HG02973 (cell line): ENCODE results near the gene CLIC5.
A peak's percentile ranks its signal among the peaks of the same experiment; 100 is the strongest.

ENCODE experiments used
- ATAC-seq: cut with Tn5 transposase; IDR thresholded peaks from one replicate; pipeline ENCODE4 v1.9.1; 2021; ENCODE audit warnings: moderate library complexity; ENCODE audit not compliant: unreplicated experiment

CLIC5 gene

GRCh38 chr6:46036911-46037310, 21.3 kb upstream of the CLIC5 start:
- no peak for ATAC-seq

DNA sequence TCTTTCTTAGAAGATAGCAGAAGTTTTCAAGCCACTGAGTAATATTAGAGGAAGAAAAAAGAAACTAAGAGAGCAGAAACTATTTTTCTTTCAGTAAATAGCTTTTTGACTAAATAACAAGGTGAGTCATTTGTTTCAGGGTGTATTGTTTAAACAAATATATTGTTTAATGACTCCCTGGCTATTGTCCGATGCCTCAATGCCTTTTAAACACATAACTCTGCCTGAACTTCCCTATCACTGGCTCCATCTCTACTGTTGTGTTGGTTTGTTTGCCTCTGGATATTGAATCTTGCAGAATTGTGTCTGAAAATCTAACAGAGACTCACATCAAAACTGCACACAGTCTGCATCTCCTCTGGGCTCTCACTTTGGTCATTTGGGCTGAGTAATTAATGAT, 19.6 kb upstream of the CLIC5 start:
- ATAC-seq: no peak

DNA sequence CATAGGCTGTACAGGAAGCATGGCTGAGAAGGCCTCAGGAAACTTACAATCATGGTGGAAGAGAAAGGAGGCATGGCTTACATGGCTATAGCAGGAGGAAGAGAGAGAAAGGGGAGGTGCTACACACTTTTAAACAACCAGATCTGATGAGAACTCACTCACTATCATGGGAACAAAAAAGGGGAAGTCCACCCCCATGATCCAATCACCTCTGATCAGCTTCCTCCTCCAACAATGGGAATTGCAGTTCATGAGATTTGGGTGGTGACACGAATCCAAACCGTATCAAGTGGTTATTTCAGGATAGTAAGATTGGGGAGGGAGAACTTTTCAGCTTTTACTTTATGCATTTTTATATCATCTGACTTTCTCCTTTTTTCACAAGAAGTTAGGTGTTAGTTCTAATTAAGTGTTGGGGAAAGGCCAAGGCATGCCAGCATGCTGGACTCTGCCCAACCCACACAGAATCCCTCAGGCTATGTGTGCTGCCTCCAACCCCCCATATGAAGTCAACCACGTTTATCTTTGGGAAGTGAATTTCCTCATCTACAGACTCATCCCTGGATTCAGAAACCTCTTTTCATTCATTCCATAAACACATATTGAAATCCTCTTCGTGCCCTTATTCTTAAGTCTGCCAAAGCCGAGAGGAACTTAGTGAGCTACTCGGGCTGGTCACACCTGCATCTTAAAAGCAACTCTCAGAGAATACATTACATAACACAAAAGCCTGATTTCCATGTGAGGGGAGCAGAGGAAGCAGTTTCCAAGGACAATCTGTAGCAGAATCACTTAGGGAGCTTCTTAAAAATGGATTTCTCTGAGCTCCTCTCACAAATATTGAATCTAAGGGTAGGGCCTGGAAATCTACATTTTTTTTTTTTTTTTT, 16.7 kb upstream of the CLIC5 start:
- ATAC-seq: no peak

- no peak for ATAC-seq
These were observed 13.9 kb upstream of the CLIC5 start for GRCh38 chr6:46029602-46030001.

DNA sequence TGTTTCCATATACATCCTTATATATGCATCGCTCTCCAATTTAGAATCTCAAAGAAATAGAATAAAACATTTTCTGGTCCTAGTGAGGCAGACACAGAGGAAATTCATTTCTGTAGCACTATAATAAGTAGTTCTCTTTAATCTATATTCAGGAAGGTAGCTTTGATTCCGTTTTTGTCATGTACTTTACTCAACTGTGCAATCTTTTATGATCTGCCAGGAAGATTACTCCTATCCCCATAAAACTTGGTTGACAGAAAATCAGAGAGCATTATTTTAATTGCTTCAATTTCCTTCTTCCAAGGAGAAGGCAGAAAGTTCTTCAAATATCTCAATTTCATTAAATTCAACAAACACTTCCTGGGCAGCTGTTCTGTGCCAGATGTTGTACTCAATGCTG, 10.6 kb upstream of the CLIC5 start:
- no peak for ATAC-seq

GRCh38 chr6:46025573-46025972, 9.9 kb upstream of the CLIC5 start:
- ATAC-seq: no peak

GRCh38 chr6:46024124-46024769, 8.6 kb upstream of the CLIC5 start:
- ATAC-seq: no peak

DNA sequence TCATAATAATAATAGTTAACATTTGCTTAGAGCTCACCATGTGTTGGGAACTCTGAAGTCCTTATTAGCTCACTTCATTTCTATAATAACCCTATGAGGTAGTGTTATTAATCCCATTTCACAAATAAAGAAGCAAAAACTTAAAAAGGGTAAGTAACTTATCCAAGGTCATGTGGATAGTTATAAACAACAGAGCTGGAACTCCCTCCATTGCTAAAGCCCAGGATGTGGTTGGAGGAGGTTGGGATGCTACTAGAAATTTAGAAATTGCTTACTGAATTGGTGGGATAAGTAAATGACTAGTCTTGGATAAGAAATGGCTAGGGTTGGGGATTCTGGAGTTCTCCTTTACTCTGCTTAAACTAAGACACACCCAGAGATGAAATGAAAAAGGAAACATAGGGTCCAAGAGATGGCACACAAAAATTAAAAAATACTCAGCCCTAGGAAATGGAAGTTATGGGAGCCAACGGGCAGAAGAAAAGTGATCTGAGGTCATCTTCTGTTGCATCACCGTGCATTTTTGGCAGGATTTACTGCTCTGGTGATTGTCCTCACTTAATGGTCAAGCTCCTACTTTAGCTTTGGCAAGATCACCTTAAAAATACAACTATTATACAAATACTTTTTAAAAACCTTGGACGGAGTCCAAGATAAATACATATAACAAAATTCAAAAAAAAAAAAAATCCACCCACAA, 7.7 kb upstream of the CLIC5 start:
- ATAC-seq: no peak

GRCh38 chr6:46022106-46022948, 6.7 kb upstream of the CLIC5 start:
- ATAC-seq: no peak

GRCh38 chr6:46017726-46018125, 2.1 kb upstream of the CLIC5 start:
- ATAC-seq: no peak

DNA sequence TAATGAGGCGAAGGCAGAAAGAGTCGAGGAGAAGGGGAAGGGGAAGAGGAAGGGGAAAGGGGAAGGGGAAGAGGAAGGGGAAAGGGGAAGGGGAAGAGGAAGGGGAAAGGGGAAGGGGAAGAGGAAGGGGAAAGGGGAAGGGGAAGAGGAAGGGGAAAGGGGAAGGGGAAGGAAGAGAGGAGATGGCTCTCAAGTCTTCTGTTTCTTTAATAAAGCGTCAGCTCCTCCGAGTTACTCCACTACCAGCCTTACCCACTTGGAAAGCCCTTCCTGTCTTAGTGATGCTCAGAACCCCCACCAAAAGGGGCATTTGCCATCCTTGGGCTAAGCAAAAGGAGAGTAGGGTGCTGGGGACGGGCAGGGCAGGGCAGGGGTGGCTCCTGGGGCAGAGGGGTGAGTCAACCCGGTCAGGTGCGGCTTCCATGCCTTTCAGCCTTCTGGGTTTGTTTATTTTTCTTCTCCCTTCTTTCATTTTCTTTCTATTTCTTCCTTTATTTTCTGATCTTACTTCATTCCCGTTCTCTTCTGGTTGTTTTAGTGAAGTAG, 476 bp upstream of the CLIC5 start:
- ATAC-seq: no peak

DNA sequence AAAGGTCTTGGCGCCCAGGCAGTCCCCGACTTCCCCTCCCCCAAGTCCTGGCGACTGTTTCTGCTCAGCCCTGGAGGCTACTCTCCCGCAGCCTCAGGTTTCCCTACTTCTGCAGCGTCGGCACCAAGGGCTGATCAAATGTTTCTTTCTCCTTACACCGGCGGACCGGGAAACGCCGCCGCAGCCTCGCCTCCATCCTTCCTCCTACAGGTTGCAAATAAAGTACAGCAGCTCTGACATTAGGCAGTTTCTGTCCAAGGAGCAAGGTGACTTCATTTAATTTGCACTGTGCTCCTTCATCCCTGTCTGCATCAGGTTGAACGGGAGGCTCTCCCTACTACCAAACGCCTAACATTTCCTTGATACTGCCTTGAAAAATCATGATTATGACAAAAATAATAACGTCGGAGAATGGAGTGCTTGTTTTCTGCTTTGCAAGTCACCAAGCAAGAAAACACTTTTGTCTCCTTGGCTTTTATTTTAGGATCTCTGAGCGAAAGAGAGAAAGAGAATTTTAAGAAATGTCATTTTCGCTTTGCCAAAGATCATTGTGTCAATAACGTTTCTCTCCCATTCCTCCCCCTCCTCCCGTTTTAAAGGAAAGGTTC, 1.0 kb downstream of the CLIC5 start:
- ATAC-seq: no peak

- ATAC-seq: no peak
These were observed 1.6 kb downstream of the CLIC5 start for GRCh38 chr6:46014046-46014445.

DNA sequence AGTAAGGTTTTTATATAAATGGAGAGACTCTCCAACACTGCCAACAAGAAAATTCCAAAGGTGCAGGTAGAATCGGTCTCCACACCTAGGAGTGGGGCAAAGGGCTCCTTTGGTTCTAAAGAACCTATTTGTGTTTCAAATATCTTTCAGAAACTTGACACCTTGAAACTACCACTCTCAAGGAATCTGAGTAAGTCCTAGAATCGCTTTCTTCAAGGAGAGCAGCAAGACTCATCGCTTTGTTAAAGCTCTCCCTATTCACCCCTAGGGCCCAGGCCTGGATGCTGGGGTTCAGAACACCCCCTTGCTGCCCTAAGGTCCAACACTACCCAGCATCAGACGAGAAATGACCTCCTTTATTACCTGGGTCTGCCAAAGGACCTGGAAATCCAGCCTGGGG, 2.0 kb downstream of the CLIC5 start:
- no peak for ATAC-seq

- ATAC-seq: no peak
These were observed 2.8 kb downstream of the CLIC5 start for GRCh38 chr6:46012834-46013233.

DNA sequence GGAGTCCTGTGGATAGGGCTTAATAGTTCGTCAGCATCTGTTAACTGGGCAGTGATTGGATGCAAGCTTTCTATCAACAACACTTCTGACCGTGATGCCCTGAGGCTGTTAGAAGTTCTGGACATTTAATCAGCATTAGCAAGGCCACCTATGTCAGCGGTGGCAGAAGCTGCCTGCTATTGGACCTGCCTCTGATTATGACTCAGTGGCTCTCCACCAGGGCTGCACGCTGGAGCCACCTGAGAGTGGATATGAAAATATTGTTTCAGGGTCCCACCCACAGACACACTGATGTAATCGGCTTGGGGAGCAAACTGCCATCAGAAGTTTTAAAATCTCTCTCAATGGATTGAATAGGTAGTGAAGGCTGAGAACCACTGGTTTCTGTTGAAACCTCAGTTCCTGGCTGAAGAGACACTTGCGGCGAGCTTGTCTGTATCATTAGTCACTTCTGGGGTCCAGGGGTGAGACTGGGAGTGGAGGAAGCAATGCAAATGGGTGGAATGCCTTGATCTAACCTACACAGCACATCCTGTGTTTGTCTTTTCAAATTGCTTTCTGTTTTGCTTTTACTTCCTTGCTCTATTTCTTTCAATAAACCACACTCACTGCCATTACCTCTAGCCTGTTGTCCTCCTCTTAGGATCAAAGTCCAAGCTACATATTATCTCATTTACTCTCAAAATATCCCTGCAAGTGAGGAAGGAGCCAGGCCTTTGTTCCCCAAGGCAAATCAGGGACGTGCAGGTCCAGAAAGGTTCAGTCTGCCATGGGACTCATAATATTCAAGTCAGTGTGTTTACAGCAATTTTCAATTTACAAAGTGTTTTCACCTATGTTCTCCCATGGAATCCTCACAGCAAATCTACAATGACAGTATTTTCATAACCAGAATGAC, 4.2 kb downstream of the CLIC5 start:
- ATAC-seq: peak; percentile 95

- no peak for ATAC-seq
These were observed 4.9 kb downstream of the CLIC5 start for GRCh38 chr6:46010771-46011170.

GRCh38 chr6:46010270-46010669, 5.4 kb downstream of the CLIC5 start:
- no peak for ATAC-seq

- ATAC-seq: no peak
These were observed 13.4 kb downstream of the CLIC5 start for GRCh38 chr6:46002264-46002663.
